Heart left ventricle (tissue), 16 donors: ENCODE measurements around the gene TBX1. TPM values are rescaled to one million over a fixed set of nuclear protein-coding genes. Genes with fewer than 3 reads are reported as not detected.
"Not testable (repeated sequence)": the region's sequence is repeated elsewhere in the genome, so short reads cannot be mapped to it uniquely, and the experiment has no call there.

Experiments used
- ATAC-seq, 4 donors: fragments of 200-7000 bp; cut with Tn5 transposase; one replicate each; pipeline ENCODE4 v1.9.1; 2020 to 2022; ENCODE audit warnings: moderate library complexity in 4 of 4, mild to moderate bottlenecking in 3 of 4, moderate number of reproducible peaks in 1 of 4
- DNase-seq, 5 donors: peaks; one replicate each; pipeline ENCODE4 v3.0.0-alpha.2; 2020
- H3K27ac ChIP-seq, 12 donors: fragments of 200-600 bp; sonication (generic) in 4 of 12; one replicate each; pipeline versions ENCODE4 v1.5.0 to v1.8.0; 2016 to 2022; ENCODE audit warnings: mild to moderate bottlenecking in 2 of 12
- H3K27me3 ChIP-seq, 9 donors: fragments of 200-600 bp; sonication (generic) in 2 of 9; one replicate each; pipeline versions ENCODE4 v1.5.1 to v1.8.0; 2016 to 2022; ENCODE audit warnings: mild to moderate bottlenecking in 3 of 9
- H3K36me3 ChIP-seq, 9 donors: fragments of 200-600 bp; sonication (generic) in 2 of 9; one replicate each; pipeline versions ENCODE4 v1.5.0 to v1.8.0; 2018 to 2022; ENCODE audit warnings: mild to moderate bottlenecking in 2 of 9
- H3K4me1 ChIP-seq, 12 donors: fragments of 200-600 bp; sonication (generic) in 4 of 12; one replicate each; pipeline versions ENCODE4 v1.5.0 to v1.8.0; 2016 to 2022; ENCODE audit warnings: mild to moderate bottlenecking in 3 of 12
- H3K4me3 ChIP-seq, 12 donors: fragments of 200-600 bp; sonication (generic) in 4 of 12; one replicate each; pipeline versions ENCODE4 v1.5.0 to v1.8.0; 2017 to 2022; ENCODE audit warnings: mild to moderate bottlenecking in 9 of 12, moderate library complexity in 4 of 12
- H3K9me3 ChIP-seq, 12 donors: fragments of 200-600 bp; sonication (generic) in 4 of 12; one replicate each; pipeline versions ENCODE4 v1.5.0 to v1.8.0; 2016 to 2022; ENCODE audit warnings: mild to moderate bottlenecking in 1 of 12
- POLR2A ChIP-seq, 2 donors: fragments of 450-650 bp; IDR thresholded peaks; one replicate each; pipeline ENCODE4 v1.6.1; 2017; ENCODE audit warnings: antibody characterized with exemption in 2 of 2, mild to moderate bottlenecking in 2 of 2, moderate library complexity in 2 of 2
- WGBS, 4 donors: extraction: QIAGEN DNeasy Blood & Tissue Kit in 2 of 4; methylation state at CpG; one replicate each; pipeline versions ENCODE4 v1.1.5 to v1.1.7; 2013 to 2018; 5-methylcytosine and 5-hydroxymethylcytosine counted together
- intact Hi-C, 10 donors: fragments of 100-400 bp; cut with DNase I; formaldehyde crosslinking; loops; one replicate each; pipeline versions ENCODE4 v1.11.1 to v1.14.2; 2022
- polyA plus RNA-seq, 2 donors: library from polyadenylated mRNA; stranded (reverse); fragments of 200-250 nt; gene quantifications; one replicate each; pipeline ENCODE4 v1.2.3, GENCODE V29; 2013
- total RNA-seq, 9 donors: library from RNA; depleted of rRNA in 2 of 9; stranded (reverse); fragments of >200 nt in 2 of 9; fragmentation: NEBNext Ultra II Directional in 3 of 9; extraction: Animal tissue kit (Norgen Biotek cat#: 25700) in 3 of 9; gene quantifications; one replicate each; pipeline versions ENCODE4 v1.1.0 to v1.2.4, GENCODE V29; 2016 to 2023
- TF ChIP-seq, protein P1 (sequence below), 12 donors: fragments of 200-600 bp; sonication (generic) in 4 of 12; IDR thresholded peaks; one replicate each; pipeline versions ENCODE4 v1.5.0 to v1.8.0; 2018 to 2022; ENCODE audit warnings: antibody characterized with exemption in 12 of 12, mild to moderate bottlenecking in 5 of 12
- donor health status: ischemic (EF 13 %, LVEDD 7.1; RV severe dilation, severe dysfunction).
- donor health status: healthy with polysubstance abuse.
- donor health status: DM: no; HTN: yes; CAD: no.
- donor health status: DM: no; HTN: no; CAD: no.
- donor health status: ischemic (EF 25% LVEDD 6.9; RV normal size, moderate dysfunction).
- donor health status: ischemic (EF 25% LVEDD 5.7; RV mildly dilated, moderate dysfunction).
- donor health status: healthy.
- donor health status: DM: yes; HTN: yes; CAD: no.
- donor health status: ischemic (EF 35%, LVEDD 5.7; RV mildly dilated, moderate dysfunction).
- donor health status: nonischemic (EF 11% LVEDD 7.7; RV severe dilation, severe dysfunction).
- donor health status: DM: yes; HTN: yes; CAD: no.
- donor health status: PGD.
- donor health status: ischemic (EF 29% LVEDD 5.4; RV normal size, mild dysfunction).
- donor health status: nonischemic (EF 23%, LVEDD 6.1; RV moderate dilation, normal function).

Gene TBX1
- total and polyA plus RNA-seq, 11 donors: 0.11 to 3.1 (median 0.97) TPM; not detected in 1

DNA sequence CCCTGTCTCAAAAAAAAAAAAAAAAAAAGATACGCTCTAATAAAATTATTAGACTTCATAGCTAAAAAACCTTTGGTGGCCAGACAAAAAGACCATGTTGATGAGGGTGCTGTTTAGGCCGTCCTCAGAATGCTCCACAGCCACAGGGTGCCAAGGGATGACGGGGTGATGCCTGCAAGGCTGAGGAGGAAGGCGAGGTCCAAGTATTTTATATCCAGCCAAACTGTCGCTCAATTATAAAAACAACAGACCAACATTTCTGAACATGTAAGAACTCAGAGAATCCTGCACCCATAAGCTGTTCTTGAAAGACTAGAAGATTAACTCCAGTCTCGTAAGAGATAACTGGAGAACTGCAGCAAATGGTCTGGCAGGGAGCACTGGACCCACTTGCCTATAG, 29.2 kb downstream of the TBX1 start:
- H3K4me3 ChIP-seq: no peak overlapping the region
- 69 to 98% (median 91%) methylated on average over 6 of the region's 6 CpGs for WGBS, 4 donors
- ATAC-seq: no peak

DNA sequence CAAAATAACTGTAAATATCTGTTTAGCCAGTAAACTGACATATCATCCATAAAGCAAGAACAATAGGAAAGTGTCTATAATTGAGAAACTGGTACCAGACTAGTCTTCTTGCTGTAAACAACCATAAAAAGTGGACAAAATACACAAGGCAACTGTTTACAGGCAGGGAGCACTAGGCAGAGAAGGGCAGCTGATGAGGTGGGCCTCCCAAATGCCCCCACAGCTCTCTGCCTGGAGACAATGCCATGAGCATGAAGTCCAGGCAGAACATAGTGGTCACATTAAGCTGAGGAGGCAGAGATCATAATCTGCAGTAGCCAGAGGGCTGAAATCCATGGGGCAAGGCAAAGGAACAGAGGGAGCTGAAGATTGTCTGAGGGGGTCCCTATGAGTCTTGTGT, 30.7 kb downstream of the TBX1 start:
- Histone ChIP-seq H3K4me1 (no peaks in the 10 kb centered on the region), H3K27ac (no peak overlapping the region), H3K27me3 (no peaks in the 10 kb centered on the region), H3K9me3 (peaks cover 0 to 30% (median 0%) of the 10 kb centered on the region in 12 donors), H3K36me3 (peaks cover 0 to 8% (median 0%) of the 10 kb centered on the region in 9 donors), H3K4me3 (no peak overlapping the region)
- ATAC-seq (no peak), DNase-seq (no peak)
- intact Hi-C loops: no loop called here
- TF ChIP-seq, protein P1, sequence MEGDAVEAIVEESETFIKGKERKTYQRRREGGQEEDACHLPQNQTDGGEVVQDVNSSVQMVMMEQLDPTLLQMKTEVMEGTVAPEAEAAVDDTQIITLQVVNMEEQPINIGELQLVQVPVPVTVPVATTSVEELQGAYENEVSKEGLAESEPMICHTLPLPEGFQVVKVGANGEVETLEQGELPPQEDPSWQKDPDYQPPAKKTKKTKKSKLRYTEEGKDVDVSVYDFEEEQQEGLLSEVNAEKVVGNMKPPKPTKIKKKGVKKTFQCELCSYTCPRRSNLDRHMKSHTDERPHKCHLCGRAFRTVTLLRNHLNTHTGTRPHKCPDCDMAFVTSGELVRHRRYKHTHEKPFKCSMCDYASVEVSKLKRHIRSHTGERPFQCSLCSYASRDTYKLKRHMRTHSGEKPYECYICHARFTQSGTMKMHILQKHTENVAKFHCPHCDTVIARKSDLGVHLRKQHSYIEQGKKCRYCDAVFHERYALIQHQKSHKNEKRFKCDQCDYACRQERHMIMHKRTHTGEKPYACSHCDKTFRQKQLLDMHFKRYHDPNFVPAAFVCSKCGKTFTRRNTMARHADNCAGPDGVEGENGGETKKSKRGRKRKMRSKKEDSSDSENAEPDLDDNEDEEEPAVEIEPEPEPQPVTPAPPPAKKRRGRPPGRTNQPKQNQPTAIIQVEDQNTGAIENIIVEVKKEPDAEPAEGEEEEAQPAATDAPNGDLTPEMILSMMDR (IDR thresholded peaks at IDR 0.05): no peak
- no peak for TF ChIP-seq POLR2A (IDR thresholded peaks at IDR 0.05)

More for the DNA sequence above, 29.2 kb downstream of the TBX1 start:
- Histone ChIP-seq H3K9me3 (peaks cover 0 to 30% (median 0%) of the 10 kb centered on the region in 12 donors), H3K4me1 (no peaks in the 10 kb centered on the region), H3K27me3 (no peaks in the 10 kb centered on the region), H3K27ac (no peak overlapping the region), H3K36me3 (peaks cover 0 to 8% (median 0%) of the 10 kb centered on the region in 9 donors)
- intact Hi-C loops: no loop called here
- TF ChIP-seq, protein P1 (IDR thresholded peaks at IDR 0.05): no peak
- TF ChIP-seq POLR2A (IDR thresholded peaks at IDR 0.05): no peak
- DNase-seq: no peak

DNA sequence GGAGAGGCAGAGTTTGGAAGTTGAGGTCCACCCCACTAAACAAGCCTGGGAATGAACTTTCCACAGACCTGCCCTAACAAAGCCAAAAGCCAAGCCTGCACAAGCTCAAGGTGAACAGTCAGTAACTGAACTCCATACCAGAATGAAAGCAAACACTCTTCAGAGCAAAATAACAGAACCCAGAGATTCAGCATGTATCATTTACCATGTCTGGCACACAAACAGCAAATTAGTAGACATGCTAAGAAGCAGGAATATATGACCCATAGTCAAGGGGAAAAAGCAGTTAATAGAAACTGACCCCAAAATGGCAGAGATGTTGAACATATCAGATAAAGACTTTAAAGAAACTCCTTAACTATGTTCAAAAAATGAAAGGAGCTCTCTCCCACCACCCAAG, 31.3 kb downstream of the TBX1 start:
- no peak for ATAC-seq
- intact Hi-C loops: no loop called here
- no peaks in the 10 kb centered on the region for H3K4me1 ChIP-seq
- H3K9me3 ChIP-seq: peaks cover 0 to 30% (median 0%) of the 10 kb centered on the region in 12 donors
- no peak overlapping the region for H3K27ac ChIP-seq
- no peak overlapping the region for H3K4me3 ChIP-seq
- no peak for DNase-seq
- peaks cover 0 to 8% (median 0%) of the 10 kb centered on the region in 9 donors for H3K36me3 ChIP-seq
- H3K27me3 ChIP-seq: no peaks in the 10 kb centered on the region
- TF ChIP-seq, protein P1 (IDR thresholded peaks at IDR 0.05): no peak
- no peak for TF ChIP-seq POLR2A (IDR thresholded peaks at IDR 0.05)

DNA sequence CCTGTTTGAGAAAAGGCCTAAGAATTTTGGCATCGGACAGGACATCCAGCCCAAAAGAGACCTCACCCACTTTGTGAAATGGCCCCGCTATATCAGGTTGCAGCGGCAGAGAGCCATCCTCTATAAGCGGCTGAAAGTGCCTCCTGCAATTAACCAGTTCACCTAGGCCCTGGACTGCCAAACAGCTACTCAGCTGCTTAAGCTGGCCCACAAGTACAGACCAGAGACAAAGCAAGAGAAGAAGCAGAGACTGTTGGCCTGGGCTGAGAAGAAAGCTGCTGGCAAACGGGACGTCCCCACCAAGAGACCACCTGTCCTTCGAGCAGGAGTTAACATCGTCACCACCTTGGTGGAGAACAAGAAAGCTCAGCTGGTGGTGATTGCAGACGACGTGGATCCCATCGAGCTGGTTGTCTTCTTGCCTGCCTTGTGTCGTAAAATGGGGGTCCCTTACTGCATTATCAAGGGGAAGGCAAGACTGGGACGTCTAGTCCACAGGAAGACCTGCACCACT, 31.9 kb downstream of the TBX1 start:
- H3K4me3 ChIP-seq, H3K4me1 ChIP-seq, ATAC-seq, H3K27me3 ChIP-seq, intact Hi-C loops, H3K27ac ChIP-seq, H3K36me3 ChIP-seq: not testable (repeated sequence)
- DNase-seq: peak in 1 of 5 donors; percentile 12
- WGBS, 4 donors: 93 to 94% (median 94%) methylated on average over 13 of the region's 13 CpGs
- H3K9me3 ChIP-seq: peaks cover 0 to 30% (median 0%) of the 10 kb centered on the region in 12 donors

DNA sequence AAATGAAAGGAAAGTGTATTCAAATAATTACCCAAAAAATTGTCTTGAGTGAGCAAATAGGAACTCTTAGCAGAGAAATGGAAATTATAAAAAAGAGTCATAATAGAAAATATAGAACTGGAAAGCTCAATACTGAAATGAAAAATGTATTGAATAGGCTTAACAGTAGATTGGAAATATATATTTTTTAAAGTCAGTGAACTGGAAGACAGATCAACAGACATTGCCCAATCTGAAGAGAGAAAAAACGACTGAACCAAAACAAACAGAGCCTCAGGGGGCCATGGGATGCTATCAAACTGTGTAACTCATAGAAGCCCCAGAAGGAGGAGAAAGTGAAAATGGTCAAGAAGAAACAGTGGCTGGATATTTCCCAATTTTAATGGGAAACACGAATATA, 32.6 kb downstream of the TBX1 start:
- DNase-seq: no peak
- Histone ChIP-seq H3K4me3 (no peak overlapping the region), H3K9me3 (peaks cover 0 to 30% (median 0%) of the 10 kb centered on the region in 12 donors), H3K36me3 (peaks cover 0 to 5% (median 0%) of the 10 kb centered on the region in 9 donors), H3K27ac (no peak overlapping the region), H3K4me1 (no peaks in the 10 kb centered on the region), H3K27me3 (no peaks in the 10 kb centered on the region)
- TF ChIP-seq, protein P1 (IDR thresholded peaks at IDR 0.05): no peak
- no peak for TF ChIP-seq POLR2A (IDR thresholded peaks at IDR 0.05)
- intact Hi-C loops: no loop called here
- ATAC-seq: no peak
- WGBS, 4 donors: 69 to 75% (median 72%) methylated on average over 2 of the region's 2 CpGs
